Measurements from ENCODE around the gene TMEM147. TPM values are rescaled to one million over a fixed set of nuclear protein-coding genes. Genes with fewer than 3 reads are reported as not detected.

The TMEM147 gene
- total and polyA plus RNA-seq, 2 of the 13 experiments (the other 11 are each of a cell fraction or from before 2014, with no cell fraction given) = 141 to 176 TPM

- DNase-seq (ENCODE audit: low spot score) (peak; percentile 76), ATAC-seq (peak; percentile 45), FAIRE-seq (peak; percentile 78)
- Histone ChIP-seq H2AFZ (ENCODE audit: low read length) (no peak overlapping the region), H3K4me2 (ENCODE audit: low read depth, low read length) (no peak overlapping the region), H3K36me3 (replicated peaks in 1 of 2; ENCODE audit: control insufficient read depth in 1 of 2, insufficient read depth in 2 of 2, low read length in 2 of 2) (peaks cover 0 to 3% of the 10 kb centered on the region in 2 experiments; a peak in 3 of 5 replicates), H3K79me2 (ENCODE audit: insufficient read depth, low read length) (peaks cover 18% of the 10 kb centered on the region), H3K4me3 (replicated peaks in 1 of 3; ENCODE audit: insufficient read depth in 1 of 3, low read depth in 2 of 3, low read length in 3 of 3) (no peak overlapping the region), H3K9ac (ENCODE audit: insufficient read depth, low read depth, low read length) (no peak overlapping the region), H3K27ac (ENCODE audit: extremely low read length, insufficient read depth, low read length) (no peak overlapping the region), H3K27me3 (ENCODE audit: control insufficient read depth in 1 of 2, insufficient read depth in 2 of 2, low read length in 2 of 2) (peaks cover 0 to 6% of the 10 kb centered on the region in 2 experiments; a peak in 1 of 5 replicates), H4K20me1 (ENCODE audit: insufficient read depth, low read length) (no peaks in the 10 kb centered on the region), H3K9me3 (ENCODE audit: low read length) (no peaks in the 10 kb centered on the region), H3K4me1 (ENCODE audit: insufficient read depth, low read length) (peaks cover 51% of the 10 kb centered on the region)
- POLR2A ChIA-PET = interaction anchor here (0.6 to 1.7 kb wide), 2 partner anchors 8 to 61 kb away, joined by 3 to 6 read pairs; no protein-coding TSS in a partner anchor
- WGBS (ENCODE audit: low lambda C conversion rate) = 23% methylated on average over 6 of the region's 6 CpGs
- no TSS peak for BruUV-seq (replicated peaks)
- CTCF ChIA-PET (ENCODE audit: low intra/inter-chr PET ratio, low total read pairs) = interaction anchor here (1.2 to 2.7 kb wide), 3 partner anchors 39 to 167 kb away, joined by 5 to 14 read pairs (median 8); no protein-coding TSS in a partner anchor
- in situ Hi-C loops (cut with HindIII; ENCODE audit: extremely low pct_ligation_motif_present, low pct_unique_long_range_greater_than_20kb) (loop anchor here (5.0 kb wide), 2 partner anchors 93 to 168 kb away; partner anchors contain the start of genes ETV2 and KMT2B), intact Hi-C loops (cut with micrococcal nuclease; ENCODE audit: unreplicated experiment) (loop anchor here (1.0 kb wide), 1 partner anchor 168 kb away; no protein-coding TSS in a partner anchor)
- TF ChIP-seq FOXC1 (CRISPR knock-in tag; IDR thresholded peaks at IDR 0.05; ENCODE audit: borderline replicate concordance) (0 out of 2 replicates have a peak, but pooled peaks have one; percentile 12), TBX2 (CRISPR knock-in tag; IDR thresholded peaks at IDR 0.05; ENCODE audit: borderline replicate concordance) (no peak), ATM (IDR thresholded peaks at IDR 0.05; ENCODE audit: borderline replicate concordance) (no peak), ZBTB4 (CRISPR knock-in tag; IDR thresholded peaks at IDR 0.05; ENCODE audit: borderline replicate concordance) (no peak), MED8 (CRISPR knock-in tag; IDR thresholded peaks at IDR 0.05; ENCODE audit: insufficient replicate concordance) (no peak), HNF4G (IDR thresholded peaks at IDR 0.05; ENCODE audit: borderline replicate concordance, low read depth, low read length) (no peak), HNF4G (CRISPR knock-in tag; IDR thresholded peaks at IDR 0.05; ENCODE audit: borderline replicate concordance, low read depth) (no peak), SMAD1 (CRISPR knock-in tag; IDR thresholded peaks at IDR 0.05; ENCODE audit: borderline replicate concordance, low read depth) (no peak), STAT5B (CRISPR knock-in tag; IDR thresholded peaks at IDR 0.05) (no peak), RXRB (CRISPR knock-in tag; IDR thresholded peaks at IDR 0.05; ENCODE audit: borderline replicate concordance) (no peak), MEF2D (CRISPR knock-in tag; IDR thresholded peaks at IDR 0.05) (no peak)
- TF ChIP-seq, protein P1, sequence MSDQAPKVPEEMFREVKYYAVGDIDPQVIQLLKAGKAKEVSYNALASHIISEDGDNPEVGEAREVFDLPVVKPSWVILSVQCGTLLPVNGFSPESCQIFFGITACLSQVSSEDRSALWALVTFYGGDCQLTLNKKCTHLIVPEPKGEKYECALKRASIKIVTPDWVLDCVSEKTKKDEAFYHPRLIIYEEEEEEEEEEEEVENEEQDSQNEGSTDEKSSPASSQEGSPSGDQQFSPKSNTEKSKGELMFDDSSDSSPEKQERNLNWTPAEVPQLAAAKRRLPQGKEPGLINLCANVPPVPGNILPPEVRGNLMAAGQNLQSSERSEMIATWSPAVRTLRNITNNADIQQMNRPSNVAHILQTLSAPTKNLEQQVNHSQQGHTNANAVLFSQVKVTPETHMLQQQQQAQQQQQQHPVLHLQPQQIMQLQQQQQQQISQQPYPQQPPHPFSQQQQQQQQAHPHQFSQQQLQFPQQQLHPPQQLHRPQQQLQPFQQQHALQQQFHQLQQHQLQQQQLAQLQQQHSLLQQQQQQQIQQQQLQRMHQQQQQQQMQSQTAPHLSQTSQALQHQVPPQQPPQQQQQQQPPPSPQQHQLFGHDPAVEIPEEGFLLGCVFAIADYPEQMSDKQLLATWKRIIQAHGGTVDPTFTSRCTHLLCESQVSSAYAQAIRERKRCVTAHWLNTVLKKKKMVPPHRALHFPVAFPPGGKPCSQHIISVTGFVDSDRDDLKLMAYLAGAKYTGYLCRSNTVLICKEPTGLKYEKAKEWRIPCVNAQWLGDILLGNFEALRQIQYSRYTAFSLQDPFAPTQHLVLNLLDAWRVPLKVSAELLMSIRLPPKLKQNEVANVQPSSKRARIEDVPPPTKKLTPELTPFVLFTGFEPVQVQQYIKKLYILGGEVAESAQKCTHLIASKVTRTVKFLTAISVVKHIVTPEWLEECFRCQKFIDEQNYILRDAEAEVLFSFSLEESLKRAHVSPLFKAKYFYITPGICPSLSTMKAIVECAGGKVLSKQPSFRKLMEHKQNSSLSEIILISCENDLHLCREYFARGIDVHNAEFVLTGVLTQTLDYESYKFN (CRISPR knock-in tag; conservative IDR thresholded peaks at IDR 0.05) = no peak
- TF ChIP-seq, protein P2, sequence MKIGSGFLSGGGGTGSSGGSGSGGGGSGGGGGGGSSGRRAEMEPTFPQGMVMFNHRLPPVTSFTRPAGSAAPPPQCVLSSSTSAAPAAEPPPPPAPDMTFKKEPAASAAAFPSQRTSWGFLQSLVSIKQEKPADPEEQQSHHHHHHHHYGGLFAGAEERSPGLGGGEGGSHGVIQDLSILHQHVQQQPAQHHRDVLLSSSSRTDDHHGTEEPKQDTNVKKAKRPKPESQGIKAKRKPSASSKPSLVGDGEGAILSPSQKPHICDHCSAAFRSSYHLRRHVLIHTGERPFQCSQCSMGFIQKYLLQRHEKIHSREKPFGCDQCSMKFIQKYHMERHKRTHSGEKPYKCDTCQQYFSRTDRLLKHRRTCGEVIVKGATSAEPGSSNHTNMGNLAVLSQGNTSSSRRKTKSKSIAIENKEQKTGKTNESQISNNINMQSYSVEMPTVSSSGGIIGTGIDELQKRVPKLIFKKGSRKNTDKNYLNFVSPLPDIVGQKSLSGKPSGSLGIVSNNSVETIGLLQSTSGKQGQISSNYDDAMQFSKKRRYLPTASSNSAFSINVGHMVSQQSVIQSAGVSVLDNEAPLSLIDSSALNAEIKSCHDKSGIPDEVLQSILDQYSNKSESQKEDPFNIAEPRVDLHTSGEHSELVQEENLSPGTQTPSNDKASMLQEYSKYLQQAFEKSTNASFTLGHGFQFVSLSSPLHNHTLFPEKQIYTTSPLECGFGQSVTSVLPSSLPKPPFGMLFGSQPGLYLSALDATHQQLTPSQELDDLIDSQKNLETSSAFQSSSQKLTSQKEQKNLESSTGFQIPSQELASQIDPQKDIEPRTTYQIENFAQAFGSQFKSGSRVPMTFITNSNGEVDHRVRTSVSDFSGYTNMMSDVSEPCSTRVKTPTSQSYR (CRISPR knock-in tag; IDR thresholded peaks at IDR 0.05; ENCODE audit: borderline replicate concordance) = no peak
Observed at GRCh38 chr19:35549174-35549788, 3.9 kb downstream of the TMEM147 start.

All from HepG2 (cell line).